BE2C (cell line): ENCODE data around the gene CREB1.
"Not testable (repeated sequence)": the region's sequence is repeated elsewhere in the genome, so short reads cannot be mapped to it uniquely, and the experiment has no call there.

ENCODE experiments used
- DNase-seq: peaks from one replicate; pipeline ENCODE4 v3.0.0-alpha.2; 2020
- H3K27me3 ChIP-seq: fragments of 250-450 bp; sonication (Bioruptor Pico); 2 replicates; pipeline ENCODE4 v1.5.1; 2020; ENCODE audit warnings: mild to moderate bottlenecking
- H3K36me3 ChIP-seq: fragments of 250-450 bp; sonication (Bioruptor Pico); 2 replicates; pipeline ENCODE4 v1.5.1; 2020; ENCODE audit warnings: mild to moderate bottlenecking
- H3K4me1 ChIP-seq: fragments of 250-450 bp; sonication (Bioruptor Pico); 2 replicates; pipeline ENCODE4 v1.5.1; 2020
- H3K4me3 ChIP-seq: 2 replicates; pipeline ENCODE4 v1.5.1; 2011; ENCODE audit warnings: low read depth, low read length
- H3K9me3 ChIP-seq: fragments of 250-450 bp; sonication (Bioruptor Pico); 2 replicates; pipeline ENCODE4 v1.5.1; 2020
- TF ChIP-seq, protein P1 (sequence below): IDR thresholded peaks from 2 replicates; pipeline ENCODE4 v1.5.1; 2012; ENCODE audit warnings: mild to moderate bottlenecking, low read depth, low read length

Gene CREB1

DNA sequence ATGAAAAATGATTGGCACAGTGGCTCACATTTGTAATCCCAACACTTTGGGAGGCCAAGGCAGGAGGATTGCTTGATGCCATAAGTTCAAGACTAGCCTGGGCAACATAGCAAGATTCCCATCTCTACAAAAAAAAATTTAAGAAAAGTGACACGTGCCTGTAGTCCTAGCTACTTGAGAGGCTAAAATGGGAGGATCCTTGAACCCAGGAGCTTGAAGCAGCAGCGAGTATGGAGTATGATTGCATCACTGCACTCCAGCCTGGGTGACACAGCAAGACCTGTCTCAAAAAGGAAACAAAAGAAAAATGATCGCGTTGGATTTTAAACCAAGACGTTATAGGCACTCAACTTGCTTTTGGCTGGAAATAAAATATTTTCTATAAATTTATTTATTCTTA, 37.8 kb upstream of the CREB1 start:
- peaks cover 3% of the 10 kb centered on the region; the same call in 1 of the 2 replicates for H3K4me1 ChIP-seq
- no peaks in the 10 kb centered on the region for H3K36me3 ChIP-seq
- no peaks in the 10 kb centered on the region for H3K27me3 ChIP-seq
- H3K9me3 ChIP-seq = no peaks in the 10 kb centered on the region
- no peak for DNase-seq
- no peak overlapping the region for H3K4me3 ChIP-seq
- TF ChIP-seq, protein P1, sequence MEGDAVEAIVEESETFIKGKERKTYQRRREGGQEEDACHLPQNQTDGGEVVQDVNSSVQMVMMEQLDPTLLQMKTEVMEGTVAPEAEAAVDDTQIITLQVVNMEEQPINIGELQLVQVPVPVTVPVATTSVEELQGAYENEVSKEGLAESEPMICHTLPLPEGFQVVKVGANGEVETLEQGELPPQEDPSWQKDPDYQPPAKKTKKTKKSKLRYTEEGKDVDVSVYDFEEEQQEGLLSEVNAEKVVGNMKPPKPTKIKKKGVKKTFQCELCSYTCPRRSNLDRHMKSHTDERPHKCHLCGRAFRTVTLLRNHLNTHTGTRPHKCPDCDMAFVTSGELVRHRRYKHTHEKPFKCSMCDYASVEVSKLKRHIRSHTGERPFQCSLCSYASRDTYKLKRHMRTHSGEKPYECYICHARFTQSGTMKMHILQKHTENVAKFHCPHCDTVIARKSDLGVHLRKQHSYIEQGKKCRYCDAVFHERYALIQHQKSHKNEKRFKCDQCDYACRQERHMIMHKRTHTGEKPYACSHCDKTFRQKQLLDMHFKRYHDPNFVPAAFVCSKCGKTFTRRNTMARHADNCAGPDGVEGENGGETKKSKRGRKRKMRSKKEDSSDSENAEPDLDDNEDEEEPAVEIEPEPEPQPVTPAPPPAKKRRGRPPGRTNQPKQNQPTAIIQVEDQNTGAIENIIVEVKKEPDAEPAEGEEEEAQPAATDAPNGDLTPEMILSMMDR = no peak

DNA sequence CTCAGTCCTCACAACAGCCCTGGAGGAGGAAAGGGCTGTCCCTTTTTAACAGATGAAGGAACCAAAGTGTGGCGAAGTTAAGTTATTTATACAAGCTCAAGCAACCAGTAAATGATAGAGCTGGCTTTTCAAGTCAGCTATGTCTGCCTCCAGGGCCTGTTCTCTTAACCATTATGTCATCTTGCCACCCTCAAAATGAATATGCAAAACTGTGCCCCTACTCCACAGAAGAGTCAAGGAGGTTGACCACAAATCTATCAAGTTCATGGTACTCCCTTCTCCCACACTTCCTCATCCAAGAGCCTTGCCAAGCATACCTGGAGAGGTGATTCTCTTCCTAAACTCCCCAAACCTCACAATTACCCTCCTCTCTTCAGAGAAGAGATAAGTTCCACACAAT, 37.3 kb upstream of the CREB1 start:
- TF ChIP-seq, protein P1 = no peak
- Histone ChIP-seq H3K9me3 (no peaks in the 10 kb centered on the region), H3K36me3 (no peaks in the 10 kb centered on the region), H3K27me3 (no peaks in the 10 kb centered on the region), H3K4me1 (peaks cover 3% of the 10 kb centered on the region; the same call in 1 of the 2 replicates), H3K4me3 (no peak overlapping the region)
- no peak for DNase-seq

DNA sequence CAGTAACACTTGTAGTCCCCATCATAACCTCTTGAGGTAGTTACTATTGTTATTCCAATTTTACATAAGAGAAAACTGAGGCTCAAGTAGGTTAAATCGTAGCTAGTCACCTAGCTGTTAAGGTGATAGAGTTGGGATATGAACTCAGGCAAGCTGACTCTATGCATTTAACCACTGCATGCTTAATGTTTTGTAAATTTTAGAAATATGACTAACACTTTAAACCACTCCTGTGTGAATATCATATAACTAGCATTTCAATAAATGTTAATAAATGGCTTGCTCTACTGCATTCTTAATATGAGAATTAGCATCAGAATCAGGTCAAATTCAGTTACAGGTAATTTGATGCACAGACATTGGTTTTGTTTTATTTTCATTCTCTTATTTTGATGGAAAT, 35.6 kb upstream of the CREB1 start:
- Histone ChIP-seq H3K4me1 (peaks cover 3% of the 10 kb centered on the region; the same call in 1 of the 2 replicates), H3K4me3 (no peak overlapping the region), H3K27me3 (no peaks in the 10 kb centered on the region), H3K36me3 (no peaks in the 10 kb centered on the region), H3K9me3 (no peaks in the 10 kb centered on the region)
- TF ChIP-seq, protein P1 = no peak
- DNase-seq = no peak

DNA sequence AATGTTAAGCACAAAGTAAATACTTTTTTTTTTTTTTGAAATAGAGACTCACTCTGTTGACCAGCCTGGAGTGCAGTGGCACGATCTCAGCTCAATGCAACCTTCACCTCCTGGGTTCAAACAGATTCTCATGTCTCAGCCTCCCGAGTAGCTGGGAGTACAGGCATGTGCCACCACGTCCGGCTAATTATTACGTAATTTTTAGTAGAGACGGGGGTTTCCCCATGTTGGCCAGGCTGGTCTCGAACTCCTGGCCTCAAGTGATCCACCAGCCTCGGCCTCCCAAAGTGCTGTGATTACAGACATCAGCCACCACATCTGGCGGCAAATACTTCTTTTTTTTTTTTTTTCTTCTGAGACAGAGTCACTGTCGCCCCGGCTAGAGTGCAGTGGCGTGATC, 32.8 kb upstream of the CREB1 start:
- not testable (repeated sequence) for H3K27me3 ChIP-seq, H3K36me3 ChIP-seq, H3K9me3 ChIP-seq, DNase-seq, H3K4me3 ChIP-seq, H3K4me1 ChIP-seq

DNA sequence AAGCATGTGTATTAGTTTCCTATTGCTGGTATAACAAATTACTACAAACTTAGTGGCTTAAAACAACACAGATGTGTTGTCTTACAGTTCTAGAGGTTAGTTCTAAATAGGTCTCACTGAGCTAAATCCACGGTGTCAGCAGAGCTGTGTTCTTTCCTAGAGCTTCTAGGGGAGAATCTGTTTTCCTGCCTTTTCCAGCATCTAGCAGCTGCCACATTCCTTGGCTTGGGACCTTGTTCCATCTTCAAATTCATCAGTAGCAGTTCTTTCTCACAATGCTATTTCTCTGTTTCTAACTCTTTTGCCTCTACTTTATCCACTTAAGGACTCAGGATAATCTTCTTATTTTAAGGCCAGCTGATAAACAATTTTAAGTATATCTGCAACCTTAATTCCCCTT, 32.2 kb upstream of the CREB1 start:
- Histone ChIP-seq H3K4me3 (no peak overlapping the region), H3K4me1 (no peaks in the 10 kb centered on the region; the same call in 1 of the 2 replicates), H3K36me3 (no peaks in the 10 kb centered on the region), H3K9me3 (no peaks in the 10 kb centered on the region), H3K27me3 (no peaks in the 10 kb centered on the region)
- TF ChIP-seq, protein P1 = no peak
- DNase-seq = no peak

DNA sequence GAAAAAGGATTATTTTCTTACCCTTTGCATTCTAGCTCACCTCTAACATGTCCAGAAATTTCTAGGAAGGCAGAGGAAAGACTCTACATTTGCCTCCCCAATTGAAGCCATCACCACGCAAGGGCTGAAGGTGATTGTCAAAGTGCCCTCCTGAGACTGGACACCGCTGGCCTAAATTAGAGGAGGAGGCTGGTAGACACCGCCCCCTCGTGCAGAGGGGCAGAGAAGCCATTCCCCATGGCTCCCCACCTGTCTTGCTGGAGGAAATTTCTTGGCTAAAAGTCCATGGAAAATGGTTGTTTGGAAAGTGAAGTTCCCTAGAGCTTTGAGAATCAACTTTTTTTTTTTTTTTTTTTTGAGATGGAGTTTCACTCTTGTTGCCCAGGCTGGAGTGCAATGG, 31.3 kb upstream of the CREB1 start:
- Histone ChIP-seq H3K9me3 (no peaks in the 10 kb centered on the region), H3K4me1 (no peaks in the 10 kb centered on the region; the same call in none of the 2 replicates), H3K4me3 (no peak overlapping the region), H3K36me3 (no peaks in the 10 kb centered on the region), H3K27me3 (no peaks in the 10 kb centered on the region)
- DNase-seq = no peak
- TF ChIP-seq, protein P1 = no peak

DNA sequence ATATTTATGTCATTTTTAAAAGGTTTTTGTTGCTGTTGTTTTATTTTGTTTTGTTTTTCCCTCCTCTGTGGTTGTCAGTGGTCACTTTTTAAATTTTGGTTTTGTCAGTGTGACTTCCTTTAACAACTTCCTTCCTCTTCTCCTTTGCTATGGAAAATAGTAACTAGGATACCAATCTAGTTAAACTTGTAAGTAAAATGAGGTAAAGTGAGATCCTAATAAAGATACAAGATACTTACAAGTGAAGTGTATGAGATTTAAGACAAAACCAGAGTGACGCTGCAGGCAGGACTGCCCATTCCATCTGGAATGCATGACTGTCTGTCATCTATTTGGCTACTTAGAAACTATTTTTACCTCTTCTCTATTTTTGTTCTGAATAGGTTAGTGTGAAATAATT, 30.6 kb upstream of the CREB1 start:
- no peak for DNase-seq

More for the DNA sequence above, 30.6 kb upstream of the CREB1 start:
- no peaks in the 10 kb centered on the region; the same call in none of the 2 replicates for H3K4me1 ChIP-seq
- no peaks in the 10 kb centered on the region for H3K9me3 ChIP-seq
- TF ChIP-seq, protein P1 = no peak
- no peak overlapping the region for H3K4me3 ChIP-seq
- H3K36me3 ChIP-seq = no peaks in the 10 kb centered on the region
- no peaks in the 10 kb centered on the region for H3K27me3 ChIP-seq
